Measurements from ENCODE around the gene CATSPERZ.

Gene CATSPERZ

DNA sequence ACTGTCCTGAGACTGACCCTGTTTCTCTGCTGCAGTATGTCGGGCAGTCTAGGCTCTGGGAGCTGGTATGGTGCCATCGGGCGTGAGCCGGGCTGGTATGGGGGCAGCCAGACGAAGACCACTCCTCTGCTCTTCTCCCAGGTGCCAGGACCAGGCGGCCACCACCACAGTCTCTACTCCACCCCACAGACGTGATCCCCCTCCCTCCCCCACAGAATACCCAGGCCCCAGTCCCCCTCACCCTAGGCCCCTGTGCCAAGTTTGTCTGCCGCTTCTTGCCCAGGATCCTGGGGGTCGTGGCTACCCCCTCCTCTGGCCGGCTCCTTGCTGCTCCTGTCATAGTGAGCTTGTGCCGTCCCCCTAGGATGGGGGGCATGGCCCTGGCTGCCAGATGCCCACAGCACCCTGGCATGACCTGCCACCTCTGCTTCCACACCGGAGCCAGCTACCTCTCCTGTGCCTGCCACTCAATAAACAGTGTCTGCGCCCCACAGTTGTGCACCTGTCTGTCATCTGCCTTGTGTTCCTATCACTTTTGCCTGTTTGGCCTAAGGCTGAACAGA lies 11.1 kb upstream of the CATSPERZ start:
- H3K36me3 ChIP-seq (ENCODE audit: control insufficient read depth in 1 of 2, insufficient read depth in 2 of 2, low read length in 2 of 2): no peaks in the 10 kb centered on the region
- H3K9me3 ChIP-seq (ENCODE audit: control insufficient read depth in 1 of 2, low read length in 2 of 2): no peaks in the 10 kb centered on the region
- H3K27ac ChIP-seq (ENCODE audit: low read length): no peak overlapping the region
- peaks cover 31% of the 10 kb centered on the region for H3K27me3 ChIP-seq (ENCODE audit: low read depth, low read length)
- H3K4me1 ChIP-seq (ENCODE audit: control insufficient read depth in 1 of 2, insufficient read depth in 2 of 2, low read length in 2 of 2): peaks cover under 1 to 29% of the 10 kb centered on the region in 2 donors
- no peak overlapping the region for H3K4me3 ChIP-seq (ENCODE audit: low read depth in 1 of 2, low read length in 2 of 2)

DNA sequence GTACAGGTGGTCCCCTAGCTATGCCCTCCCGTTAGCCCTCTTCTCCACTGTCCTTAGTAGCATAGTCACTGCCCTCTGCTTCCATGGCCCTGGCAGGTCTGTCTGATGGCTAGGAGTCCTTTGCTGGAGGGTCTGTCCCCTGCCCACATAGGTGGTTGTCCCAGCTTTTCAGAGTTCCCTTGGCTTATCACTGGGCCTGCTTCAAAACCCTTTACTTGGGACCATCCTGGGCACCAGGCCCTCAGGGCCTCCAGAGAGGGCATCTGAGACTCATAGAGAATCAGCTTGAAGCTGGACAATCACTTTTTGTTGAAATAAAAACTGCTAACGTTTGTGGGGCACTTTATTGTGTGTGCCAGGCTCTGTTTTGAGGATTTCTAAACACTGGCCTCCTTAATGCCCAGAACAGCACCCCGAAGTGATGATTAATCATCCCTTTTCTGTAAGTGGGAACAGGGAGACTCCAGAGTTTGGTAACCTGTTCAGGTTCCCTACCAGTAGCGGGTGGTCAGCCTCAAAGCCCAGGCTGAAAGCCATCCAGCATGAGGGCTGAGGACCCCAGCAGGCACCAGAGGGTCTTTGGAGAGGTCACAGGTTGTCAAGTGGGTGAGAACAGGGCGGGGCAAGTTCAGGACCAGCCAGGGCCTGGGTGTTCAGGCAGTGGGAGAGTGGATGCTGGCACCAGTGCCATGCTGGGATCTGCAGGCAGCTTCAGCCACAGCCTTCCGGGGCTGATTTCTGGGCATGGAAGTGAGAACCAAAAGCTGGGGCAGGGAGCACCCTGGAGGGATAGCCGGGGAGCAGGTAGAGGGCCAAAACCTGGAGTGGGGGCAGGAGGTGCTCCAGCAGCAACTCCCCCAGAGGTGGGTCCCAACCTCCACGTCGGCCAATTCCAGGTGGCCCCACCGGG lies 9.6 kb upstream of the CATSPERZ start:
- no peak overlapping the region for H3K27ac ChIP-seq (ENCODE audit: low read length)
- H3K9me3 ChIP-seq (ENCODE audit: control insufficient read depth in 1 of 2, low read length in 2 of 2): no peaks in the 10 kb centered on the region
- peaks cover 0 to 26% of the 10 kb centered on the region in 2 donors for H3K4me1 ChIP-seq (ENCODE audit: control insufficient read depth in 1 of 2, insufficient read depth in 2 of 2, low read length in 2 of 2)
- H3K4me3 ChIP-seq (ENCODE audit: low read depth in 1 of 2, low read length in 2 of 2): no peak overlapping the region
- no peaks in the 10 kb centered on the region for H3K36me3 ChIP-seq (ENCODE audit: control insufficient read depth in 1 of 2, insufficient read depth in 2 of 2, low read length in 2 of 2)
- peaks cover 38% of the 10 kb centered on the region for H3K27me3 ChIP-seq (ENCODE audit: low read depth, low read length)

DNA sequence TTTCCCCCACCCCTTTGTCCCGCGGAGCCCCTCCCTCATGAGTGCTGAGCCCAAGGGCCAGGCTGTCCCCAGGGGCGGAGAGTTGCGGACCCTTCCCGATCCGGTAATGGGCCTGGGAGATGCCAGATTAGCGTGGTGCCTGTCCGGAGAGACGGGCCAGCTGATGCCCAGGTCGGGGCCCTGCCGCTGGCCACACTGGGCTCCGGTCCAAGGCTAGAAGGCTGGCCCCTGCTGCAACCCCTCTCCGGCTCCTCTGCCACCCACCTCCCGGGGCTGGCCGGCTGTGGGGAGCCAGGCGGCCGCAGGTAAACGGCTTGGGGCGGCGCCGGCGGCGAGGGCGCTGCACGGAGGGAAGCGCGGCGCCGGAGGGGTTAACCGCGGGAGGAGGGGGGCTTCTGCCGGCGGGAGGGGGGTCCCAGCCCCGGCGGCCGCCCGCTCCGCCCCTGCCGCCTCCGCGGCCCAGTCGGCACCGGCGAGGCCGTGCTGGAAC lies 8.9 kb upstream of the CATSPERZ start, which contains the start of gene KCNK4:
Gene KCNK4, plus strand, starts transcription at position 41 of the 490 bp plus-strand sequence. CDS start 1,717 bp downstream, outside the sequence.
- Histone ChIP-seq H3K9me3 (ENCODE audit: control insufficient read depth in 1 of 2, low read length in 2 of 2) (no peaks in the 10 kb centered on the region), H3K36me3 (ENCODE audit: control insufficient read depth in 1 of 2, insufficient read depth in 2 of 2, low read length in 2 of 2) (no peaks in the 10 kb centered on the region), H3K4me3 (ENCODE audit: low read depth in 1 of 2, low read length in 2 of 2) (peak within 1 kb of the TSS in 1 of 2 donors; percentile 53), H3K27ac (ENCODE audit: low read length) (no peak within 1 kb of the TSS), H3K27me3 (ENCODE audit: low read depth, low read length) (peaks cover 44% of the 10 kb centered on the region), H3K4me1 (ENCODE audit: control insufficient read depth in 1 of 2, insufficient read depth in 2 of 2, low read length in 2 of 2) (peaks cover 0 to 20% of the 10 kb centered on the region in 2 donors)

DNA sequence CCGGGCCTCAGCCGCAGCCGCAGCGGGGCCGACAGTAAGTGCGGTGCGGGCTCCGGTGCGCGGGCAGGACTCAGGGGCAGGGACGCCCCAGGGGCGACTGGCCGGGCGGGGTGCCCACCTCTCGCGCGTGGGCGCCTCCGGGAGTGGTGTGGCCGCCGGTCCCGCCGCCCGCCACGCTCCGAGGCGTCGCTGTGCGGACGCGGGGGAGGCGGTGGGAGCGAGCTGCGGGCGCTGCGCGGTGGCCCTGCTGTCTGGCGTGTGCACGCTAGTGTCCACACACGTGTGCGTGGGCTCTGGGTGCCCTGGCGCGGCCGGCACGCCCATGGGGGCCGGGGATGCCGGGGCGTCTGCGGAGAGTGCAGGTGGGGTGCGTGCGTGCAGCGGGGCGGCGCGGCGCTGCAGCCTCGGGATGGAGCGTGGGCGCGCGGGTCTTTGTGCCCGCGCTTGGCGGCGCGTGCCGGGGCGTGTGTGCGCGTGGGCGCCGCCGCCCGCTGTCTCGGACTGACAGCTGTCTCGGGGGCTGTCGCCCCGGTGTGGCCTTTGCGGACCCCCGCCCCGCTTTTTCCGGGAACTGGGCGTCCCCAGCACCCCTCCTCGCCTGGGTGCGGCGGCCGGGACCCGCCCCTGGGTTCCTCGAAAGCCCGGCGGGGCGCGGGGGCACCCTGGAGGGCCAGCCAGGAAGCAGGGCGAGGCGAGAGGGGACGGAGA lies 8.3 kb upstream of the CATSPERZ start:
- Histone ChIP-seq H3K27me3 (ENCODE audit: low read depth, low read length) (peaks cover 49% of the 10 kb centered on the region), H3K4me3 (ENCODE audit: low read depth in 1 of 2, low read length in 2 of 2) (peak overlapping the region in 1 of 2 donors; percentile 53)

DNA sequence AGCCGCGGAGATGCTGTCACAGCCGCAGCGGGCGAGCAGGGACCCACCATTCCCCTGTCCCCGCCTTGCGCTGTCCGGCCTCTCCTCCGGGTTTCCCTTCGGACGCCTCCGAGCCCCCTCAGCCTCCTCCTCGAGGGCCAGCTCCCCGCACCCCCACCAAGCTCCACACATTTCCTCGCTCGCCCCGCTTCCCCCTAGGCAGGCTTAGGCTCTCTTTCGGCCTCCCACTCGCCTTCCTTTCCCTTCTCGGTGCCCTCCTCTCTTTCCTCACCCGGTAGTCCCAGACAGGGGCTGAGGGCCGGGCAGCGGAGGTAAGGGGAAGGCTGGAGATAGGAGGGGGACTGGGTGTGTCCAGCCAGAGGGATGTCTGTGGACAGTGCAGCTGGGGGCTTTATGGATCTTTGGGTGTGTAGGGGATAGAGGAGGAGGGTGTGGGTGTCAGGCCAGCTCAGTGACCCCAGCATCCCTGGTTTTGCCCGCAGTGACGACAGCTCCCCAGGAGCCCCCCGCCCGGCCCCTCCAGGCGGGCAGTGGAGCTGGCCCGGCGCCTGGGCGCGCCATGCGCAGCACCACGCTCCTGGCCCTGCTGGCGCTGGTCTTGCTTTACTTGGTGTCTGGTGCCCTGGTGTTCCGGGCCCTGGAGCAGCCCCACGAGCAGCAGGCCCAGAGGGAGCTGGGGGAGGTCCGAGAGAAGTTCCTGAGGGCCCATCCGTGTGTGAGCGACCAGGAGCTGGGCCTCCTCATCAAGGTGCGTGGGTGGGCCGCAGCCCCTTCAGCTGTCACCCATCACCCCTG lies 7.5 kb upstream of the CATSPERZ start:
- H3K4me3 ChIP-seq (ENCODE audit: low read depth in 1 of 2, low read length in 2 of 2): peak overlapping the region in 1 of 2 donors; percentile 53
- no peaks in the 10 kb centered on the region for H3K36me3 ChIP-seq (ENCODE audit: control insufficient read depth in 1 of 2, insufficient read depth in 2 of 2, low read length in 2 of 2)
- H3K9me3 ChIP-seq (ENCODE audit: control insufficient read depth in 1 of 2, low read length in 2 of 2): no peaks in the 10 kb centered on the region
- H3K27ac ChIP-seq (ENCODE audit: low read length): no peak overlapping the region
- H3K4me1 ChIP-seq (ENCODE audit: control insufficient read depth in 1 of 2, insufficient read depth in 2 of 2, low read length in 2 of 2): peaks cover 0 to 15% of the 10 kb centered on the region in 2 donors
- peaks cover 56% of the 10 kb centered on the region for H3K27me3 ChIP-seq (ENCODE audit: low read depth, low read length)

More for the DNA sequence above, 8.3 kb upstream of the CATSPERZ start:
- Histone ChIP-seq H3K27ac (ENCODE audit: low read length) (no peak overlapping the region), H3K4me1 (ENCODE audit: control insufficient read depth in 1 of 2, insufficient read depth in 2 of 2, low read length in 2 of 2) (peaks cover 0 to 15% of the 10 kb centered on the region in 2 donors), H3K9me3 (ENCODE audit: control insufficient read depth in 1 of 2, low read length in 2 of 2) (no peaks in the 10 kb centered on the region), H3K36me3 (ENCODE audit: control insufficient read depth in 1 of 2, insufficient read depth in 2 of 2, low read length in 2 of 2) (no peaks in the 10 kb centered on the region)

DNA sequence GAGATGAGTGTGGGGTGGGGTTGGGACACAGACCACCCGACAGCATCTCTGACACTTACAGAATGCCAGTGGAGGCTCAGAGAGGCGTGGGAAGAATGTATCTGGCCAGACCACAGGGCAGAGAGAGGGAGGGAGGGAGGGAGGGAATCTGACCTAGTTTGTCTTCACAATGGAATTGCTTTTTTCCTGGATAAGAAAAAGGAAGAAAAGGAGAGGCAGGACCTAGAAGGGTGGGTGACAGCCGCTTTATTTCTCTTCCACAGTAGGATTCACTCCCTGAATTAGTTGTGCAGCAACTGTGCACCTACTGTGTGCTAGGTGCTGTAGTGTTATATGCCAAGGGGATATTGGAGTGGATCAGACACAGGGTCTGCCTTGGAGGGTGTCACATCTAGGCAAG lies 5.4 kb upstream of the CATSPERZ start:
- peaks cover 0 to 25% of the 10 kb centered on the region in 2 donors for H3K4me1 ChIP-seq (ENCODE audit: control insufficient read depth in 1 of 2, insufficient read depth in 2 of 2, low read length in 2 of 2)
- H3K27ac ChIP-seq (ENCODE audit: low read length): no peak overlapping the region
- no peaks in the 10 kb centered on the region for H3K36me3 ChIP-seq (ENCODE audit: control insufficient read depth in 1 of 2, insufficient read depth in 2 of 2, low read length in 2 of 2)
- H3K27me3 ChIP-seq (ENCODE audit: low read depth, low read length): peaks cover 72% of the 10 kb centered on the region
- H3K4me3 ChIP-seq (ENCODE audit: low read depth in 1 of 2, low read length in 2 of 2): no peak overlapping the region
- H3K9me3 ChIP-seq (ENCODE audit: control insufficient read depth in 1 of 2, low read length in 2 of 2): no peaks in the 10 kb centered on the region

DNA sequence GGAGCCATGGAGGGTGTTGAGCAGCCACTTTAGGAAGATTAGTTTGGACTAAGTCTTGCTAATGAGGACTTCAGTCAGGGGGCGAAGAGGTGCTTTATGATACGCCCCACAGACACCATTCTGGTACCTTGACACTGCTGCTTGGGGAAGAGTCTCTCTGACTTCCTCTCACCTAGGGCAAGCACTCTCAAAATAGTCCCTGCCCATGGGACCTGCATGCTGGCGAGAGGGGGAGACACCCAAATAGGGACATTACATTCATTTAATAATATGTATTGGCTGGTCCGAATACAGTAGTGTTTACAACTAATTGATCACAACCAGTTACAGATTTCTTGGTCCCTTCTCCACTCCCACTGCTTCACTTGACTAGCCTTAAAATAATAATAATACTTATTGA lies 4.4 kb upstream of the CATSPERZ start:
- peaks cover 0 to 35% of the 10 kb centered on the region in 2 donors for H3K4me1 ChIP-seq (ENCODE audit: control insufficient read depth in 1 of 2, insufficient read depth in 2 of 2, low read length in 2 of 2)
- H3K36me3 ChIP-seq (ENCODE audit: control insufficient read depth in 1 of 2, insufficient read depth in 2 of 2, low read length in 2 of 2): no peaks in the 10 kb centered on the region
- H3K27me3 ChIP-seq (ENCODE audit: low read depth, low read length): peaks cover 73% of the 10 kb centered on the region
- no peaks in the 10 kb centered on the region for H3K9me3 ChIP-seq (ENCODE audit: control insufficient read depth in 1 of 2, low read length in 2 of 2)
- no peak overlapping the region for H3K4me3 ChIP-seq (ENCODE audit: low read depth in 1 of 2, low read length in 2 of 2)
- no peak overlapping the region for H3K27ac ChIP-seq (ENCODE audit: low read length)

DNA sequence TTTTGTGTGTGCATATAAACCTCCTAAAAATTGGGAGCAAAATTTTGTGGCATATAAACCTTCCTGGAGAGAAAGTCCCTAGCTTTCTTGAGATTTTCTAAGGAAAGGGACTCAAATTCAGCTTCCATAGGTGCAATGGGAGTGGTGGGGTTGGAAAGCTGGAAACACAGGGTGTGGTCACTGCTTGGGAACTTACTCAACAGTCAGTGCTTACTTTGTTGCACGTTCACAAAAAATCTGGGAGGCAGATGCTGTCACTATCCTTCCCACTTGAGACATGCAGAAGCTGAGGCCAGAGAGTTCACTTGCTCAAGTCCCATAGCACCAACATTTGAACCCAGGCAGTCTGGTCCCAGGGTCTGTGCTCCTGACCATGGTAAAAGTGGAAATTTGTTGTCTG lies 3.9 kb upstream of the CATSPERZ start:
- Histone ChIP-seq H3K4me1 (ENCODE audit: control insufficient read depth in 1 of 2, insufficient read depth in 2 of 2, low read length in 2 of 2) (peaks cover 0 to 37% of the 10 kb centered on the region in 2 donors), H3K27me3 (ENCODE audit: low read depth, low read length) (peaks cover 69% of the 10 kb centered on the region), H3K4me3 (ENCODE audit: low read depth in 1 of 2, low read length in 2 of 2) (no peak overlapping the region), H3K27ac (ENCODE audit: low read length) (no peak overlapping the region), H3K36me3 (ENCODE audit: control insufficient read depth in 1 of 2, insufficient read depth in 2 of 2, low read length in 2 of 2) (no peaks in the 10 kb centered on the region), H3K9me3 (ENCODE audit: control insufficient read depth in 1 of 2, low read length in 2 of 2) (no peaks in the 10 kb centered on the region)

DNA sequence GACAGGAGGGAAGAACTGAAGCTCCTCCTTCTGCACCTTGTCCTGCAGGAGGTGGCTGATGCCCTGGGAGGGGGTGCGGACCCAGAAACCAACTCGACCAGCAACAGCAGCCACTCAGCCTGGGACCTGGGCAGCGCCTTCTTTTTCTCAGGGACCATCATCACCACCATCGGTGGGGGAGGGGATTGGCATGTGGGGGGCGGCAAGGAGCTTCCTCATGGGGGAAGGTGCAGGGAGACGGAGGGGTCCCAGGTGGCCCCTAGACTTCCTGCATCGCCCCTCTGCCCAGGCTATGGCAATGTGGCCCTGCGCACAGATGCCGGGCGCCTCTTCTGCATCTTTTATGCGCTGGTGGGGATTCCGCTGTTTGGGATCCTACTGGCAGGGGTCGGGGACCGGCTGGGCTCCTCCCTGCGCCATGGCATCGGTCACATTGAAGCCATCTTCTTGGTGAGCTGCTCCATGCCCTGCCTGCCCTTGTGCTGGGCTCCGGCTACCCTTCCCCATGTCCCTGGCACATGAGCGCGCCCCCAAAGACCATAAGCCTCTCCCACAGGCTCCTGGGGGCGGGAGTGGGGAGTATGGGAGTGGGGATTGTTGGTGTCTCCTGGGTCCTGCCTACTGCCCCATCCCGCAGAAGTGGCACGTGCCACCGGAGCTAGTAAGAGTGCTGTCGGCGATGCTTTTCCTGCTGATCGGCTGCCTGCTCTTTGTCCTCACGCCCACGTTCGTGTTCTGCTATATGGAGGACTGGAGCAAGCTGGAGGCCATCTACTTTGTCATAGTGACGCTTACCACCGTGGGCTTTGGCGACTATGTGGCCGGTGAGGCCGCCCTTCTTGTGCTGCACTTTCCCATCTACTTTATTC lies 3.1 kb upstream of the CATSPERZ start:
- Histone ChIP-seq H3K27me3 (ENCODE audit: low read depth, low read length) (peaks cover 69% of the 10 kb centered on the region), H3K27ac (ENCODE audit: low read length) (no peak overlapping the region), H3K4me1 (ENCODE audit: control insufficient read depth in 1 of 2, insufficient read depth in 2 of 2, low read length in 2 of 2) (peaks cover 0 to 29% of the 10 kb centered on the region in 2 donors), H3K4me3 (ENCODE audit: low read depth in 1 of 2, low read length in 2 of 2) (no peak overlapping the region), H3K9me3 (ENCODE audit: control insufficient read depth in 1 of 2, low read length in 2 of 2) (no peaks in the 10 kb centered on the region), H3K36me3 (ENCODE audit: control insufficient read depth in 1 of 2, insufficient read depth in 2 of 2, low read length in 2 of 2) (no peaks in the 10 kb centered on the region)

All from muscle layer of duodenum (tissue), 2 donors.